Hippocampal formation (tissue), 2 donors: ENCODE measurements around the gene SP9.

ENCODE experiments used
- DNase-seq, 2 donors: peaks; one replicate each; lab custom pipeline; 2025; lab: John Stamatoyannopoulos, UW

Gene SP9

GRCh38 chr2:174333372-174334277, 1.1 kb upstream of the SP9 start:
- no peak for DNase-seq

- no peak for DNase-seq
Measured at GRCh38 chr2:174334278-174334715, 457 bp upstream of the SP9 start.

GRCh38 chr2:174335254-174335987, 667 bp downstream of the SP9 start:
- DNase-seq = no peak

- no peak for DNase-seq
Measured at GRCh38 chr2:174335988-174336500, 1.3 kb downstream of the SP9 start.

- no peak for DNase-seq
Measured at GRCh38 chr2:174336501-174337336, 2.0 kb downstream of the SP9 start.

- no peak for DNase-seq
Measured at GRCh38 chr2:174337337-174338146, 2.8 kb downstream of the SP9 start.

GRCh38 chr2:174338147-174338605, 3.4 kb downstream of the SP9 start:
- no peak for DNase-seq

GRCh38 chr2:174338671-174339560, 4.2 kb downstream of the SP9 start:
- no peak for DNase-seq

- DNase-seq = no peak
Measured at GRCh38 chr2:174339561-174340399, 5.0 kb downstream of the SP9 start.

- DNase-seq = no peak
Measured at GRCh38 chr2:174340400-174341292, 5.9 kb downstream of the SP9 start.

GRCh38 chr2:174341293-174341994, 6.7 kb downstream of the SP9 start:
- DNase-seq = peak; percentile 79 to 80

GRCh38 chr2:174341995-174342685, 7.4 kb downstream of the SP9 start:
- DNase-seq = no peak

GRCh38 chr2:174342686-174343342, 8.1 kb downstream of the SP9 start:
- DNase-seq = no peak

GRCh38 chr2:174343343-174343622, 8.5 kb downstream of the SP9 start:
- DNase-seq = no peak

- DNase-seq = no peak
Measured at GRCh38 chr2:174343623-174344455, 9.1 kb downstream of the SP9 start.
